HG02678 (cell line): ENCODE measurements around the gene PNMA1.
A peak's percentile ranks its signal among the peaks of the same experiment; 100 is the strongest.

ENCODE experiments used
- ATAC-seq: cut with Tn5 transposase; IDR thresholded peaks from one replicate; pipeline ENCODE4 v1.9.1; 2021; ENCODE audit warnings: mild to moderate bottlenecking, moderate library complexity; ENCODE audit not compliant: unreplicated experiment

Gene PNMA1

DNA sequence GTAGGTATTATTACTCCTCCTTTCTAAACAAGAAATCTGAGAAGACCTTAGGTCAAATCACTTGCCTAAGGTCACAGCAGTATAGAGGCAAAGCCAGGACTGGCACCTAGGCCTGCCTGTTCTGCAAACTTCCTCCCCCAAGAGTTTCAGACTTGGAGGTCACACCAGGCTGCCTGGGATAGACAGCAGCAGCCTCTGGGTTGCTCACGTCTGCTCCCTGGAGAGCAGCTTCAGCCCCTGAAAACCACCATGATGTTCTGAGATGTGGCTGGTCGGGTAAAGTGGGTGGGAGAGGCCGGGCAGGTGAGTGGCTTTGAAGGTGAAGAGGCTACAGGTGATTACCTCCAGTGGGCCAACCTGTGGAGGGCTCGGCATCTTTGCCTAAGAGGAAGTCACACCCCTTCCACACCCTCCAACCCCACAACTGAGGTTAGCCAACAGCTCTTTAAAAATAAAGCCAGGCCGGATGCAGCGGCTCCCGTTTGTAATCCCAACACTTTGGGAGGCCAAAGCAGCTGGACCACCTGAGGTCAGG lies 37.0 kb upstream of the PNMA1 start:
- no peak for ATAC-seq

DNA sequence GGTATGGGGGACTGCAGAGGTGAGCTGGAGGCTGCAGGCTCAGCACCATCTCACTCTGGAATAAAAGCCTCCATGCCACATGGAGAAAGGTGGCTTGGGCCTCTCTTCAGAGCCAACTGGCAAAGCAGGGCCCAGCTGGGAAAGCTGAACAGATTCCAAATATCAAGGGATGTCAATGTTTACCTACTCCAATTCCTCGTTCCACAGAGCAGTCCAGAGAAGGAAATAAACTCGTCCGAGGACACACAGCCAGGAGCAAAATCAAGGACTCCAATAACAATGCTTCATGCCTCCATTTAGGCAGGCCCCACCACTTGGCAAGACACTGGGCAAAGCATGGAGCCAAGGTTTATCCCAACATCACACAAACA lies 36.3 kb upstream of the PNMA1 start:
- no peak for ATAC-seq

DNA sequence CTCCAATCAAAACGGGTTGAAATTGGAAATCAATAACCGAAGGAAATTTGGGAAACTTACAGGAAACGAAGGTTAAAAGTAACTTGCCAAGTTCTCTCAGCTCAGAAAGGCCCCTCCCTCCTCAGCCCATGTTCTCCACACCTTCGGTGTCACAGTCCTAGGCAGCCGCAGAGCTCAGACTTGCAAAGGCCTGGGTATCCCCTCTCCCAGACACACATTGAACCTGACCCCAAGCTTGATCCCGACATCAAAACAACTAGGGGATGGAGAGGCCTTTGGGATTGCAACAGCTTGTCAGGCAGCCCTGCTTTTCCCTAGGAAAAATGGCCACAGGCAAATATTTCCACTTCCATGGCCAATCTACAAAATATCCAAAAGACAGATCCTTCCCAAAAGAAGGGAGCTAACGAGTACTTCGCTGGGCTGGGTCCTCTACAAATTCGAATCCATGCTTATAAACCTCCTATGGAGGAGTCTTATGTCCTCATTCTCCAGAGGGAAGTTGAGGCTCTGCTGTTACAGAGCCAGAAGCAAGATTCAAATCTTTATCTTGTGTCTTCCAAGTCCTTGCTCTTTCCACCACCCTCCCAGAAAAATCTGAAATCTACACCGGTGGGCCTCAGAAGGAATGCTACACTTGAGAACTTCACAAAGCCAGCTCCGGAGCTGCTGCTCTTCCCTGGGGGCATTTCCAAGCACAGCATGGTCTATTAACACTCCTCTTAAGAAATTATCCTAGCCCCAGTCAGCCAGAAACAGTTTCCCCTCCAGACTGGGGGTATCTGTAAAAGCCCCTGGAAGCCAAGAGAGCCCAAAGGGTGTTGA lies 35.7 kb upstream of the PNMA1 start:
- ATAC-seq = no peak

DNA sequence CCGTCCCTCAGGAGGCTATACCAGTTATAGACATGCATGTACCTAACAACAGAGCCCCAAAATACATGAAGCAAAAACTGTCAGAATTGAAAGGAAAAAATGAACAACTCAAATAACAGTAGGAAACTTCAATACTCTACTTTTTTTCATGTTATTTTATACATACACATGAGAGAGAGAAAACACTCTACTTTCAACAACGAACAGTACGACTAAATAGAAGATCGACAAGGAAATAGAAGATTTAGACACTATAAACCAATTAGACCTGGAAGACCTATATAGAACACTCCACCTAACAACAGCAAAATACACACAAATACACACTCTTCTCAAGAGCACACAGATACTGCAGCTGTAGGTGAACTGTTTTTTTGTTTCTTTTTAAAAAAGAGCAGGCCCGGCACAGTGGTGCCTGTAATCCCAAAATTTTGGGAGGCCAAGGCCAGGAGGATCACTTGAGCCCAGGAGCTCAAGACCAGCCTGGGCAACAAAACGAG lies 34.7 kb upstream of the PNMA1 start:
- ATAC-seq = no peak

DNA sequence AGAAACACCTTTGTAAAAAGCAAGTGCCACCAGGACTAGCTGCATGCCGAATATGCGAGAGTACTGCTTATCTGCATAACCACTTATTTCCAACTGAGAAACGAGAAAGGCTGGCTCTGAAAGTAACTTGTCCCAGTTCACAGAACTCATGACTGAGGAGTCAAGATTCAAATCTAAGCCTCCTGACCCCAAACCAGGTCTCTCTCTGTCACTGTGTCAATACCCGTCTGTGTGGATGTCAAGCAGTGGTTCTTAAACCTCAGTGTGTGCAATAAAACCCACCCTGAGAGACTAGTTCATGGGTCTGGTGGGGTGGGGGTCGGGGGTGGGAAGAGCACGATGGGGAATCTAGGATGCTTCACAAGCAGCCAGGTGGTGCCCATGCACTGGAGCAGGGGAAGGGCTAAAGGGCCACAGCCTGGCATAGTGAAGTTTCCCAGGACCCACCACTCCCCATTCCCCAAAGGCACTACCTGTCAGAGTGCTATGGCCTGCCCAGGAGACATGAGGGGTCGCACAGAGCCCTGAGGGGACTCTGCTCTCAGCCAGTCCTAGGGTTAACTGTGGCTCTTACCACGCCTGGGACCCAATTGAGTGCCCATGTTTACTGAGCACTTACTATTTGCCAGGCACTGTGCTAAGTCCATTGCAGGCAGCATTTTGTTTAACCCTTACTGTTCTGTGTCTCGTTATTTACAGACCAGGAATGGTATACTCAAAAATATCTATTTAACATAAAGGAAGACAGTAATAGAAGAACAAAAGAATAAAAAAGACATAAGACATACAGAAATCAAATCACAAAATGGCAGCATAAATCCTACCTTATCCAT lies 33.4 kb upstream of the PNMA1 start:
- ATAC-seq = no peak

DNA sequence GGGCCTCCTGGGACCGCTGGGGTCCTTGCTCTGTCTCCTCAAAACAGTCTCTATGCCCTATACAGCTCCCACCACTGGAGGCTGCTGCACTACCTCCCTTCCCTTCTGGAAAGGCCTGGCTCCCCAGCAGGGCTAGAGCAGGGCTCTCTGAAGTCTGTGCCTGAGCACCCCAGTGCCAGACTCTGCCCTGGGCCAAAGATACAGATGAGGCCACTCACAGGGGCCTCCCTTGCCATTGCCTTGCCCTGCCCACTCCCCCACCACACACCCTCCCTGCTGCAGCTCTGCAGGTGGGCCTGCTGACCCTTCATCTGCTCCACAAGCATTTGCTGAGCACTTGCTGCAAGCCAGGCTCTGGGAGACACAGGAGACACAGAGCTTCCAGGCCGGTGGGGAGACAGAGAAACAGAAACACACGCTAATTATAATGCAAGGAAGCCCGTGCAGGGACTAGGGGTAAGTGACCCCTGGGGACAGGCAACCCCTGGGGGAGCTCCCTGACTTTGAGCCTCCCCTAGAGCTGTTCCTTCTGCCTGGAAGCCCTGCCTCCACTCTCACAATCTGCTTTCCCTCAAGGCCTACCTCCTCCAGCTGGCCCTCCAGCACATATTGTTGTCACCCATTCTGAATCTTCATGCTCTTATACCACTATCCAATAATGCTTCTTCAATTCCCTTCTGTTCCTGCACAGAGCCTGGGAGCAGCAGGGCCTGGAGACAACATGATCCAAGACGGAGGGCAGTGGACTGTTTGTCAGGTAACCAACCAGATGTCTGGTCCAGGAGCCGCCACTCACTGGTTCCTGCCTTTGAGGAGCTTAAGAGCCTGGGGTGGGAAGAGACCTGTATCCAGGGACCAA lies 32.6 kb upstream of the PNMA1 start:
- ATAC-seq = no peak

DNA sequence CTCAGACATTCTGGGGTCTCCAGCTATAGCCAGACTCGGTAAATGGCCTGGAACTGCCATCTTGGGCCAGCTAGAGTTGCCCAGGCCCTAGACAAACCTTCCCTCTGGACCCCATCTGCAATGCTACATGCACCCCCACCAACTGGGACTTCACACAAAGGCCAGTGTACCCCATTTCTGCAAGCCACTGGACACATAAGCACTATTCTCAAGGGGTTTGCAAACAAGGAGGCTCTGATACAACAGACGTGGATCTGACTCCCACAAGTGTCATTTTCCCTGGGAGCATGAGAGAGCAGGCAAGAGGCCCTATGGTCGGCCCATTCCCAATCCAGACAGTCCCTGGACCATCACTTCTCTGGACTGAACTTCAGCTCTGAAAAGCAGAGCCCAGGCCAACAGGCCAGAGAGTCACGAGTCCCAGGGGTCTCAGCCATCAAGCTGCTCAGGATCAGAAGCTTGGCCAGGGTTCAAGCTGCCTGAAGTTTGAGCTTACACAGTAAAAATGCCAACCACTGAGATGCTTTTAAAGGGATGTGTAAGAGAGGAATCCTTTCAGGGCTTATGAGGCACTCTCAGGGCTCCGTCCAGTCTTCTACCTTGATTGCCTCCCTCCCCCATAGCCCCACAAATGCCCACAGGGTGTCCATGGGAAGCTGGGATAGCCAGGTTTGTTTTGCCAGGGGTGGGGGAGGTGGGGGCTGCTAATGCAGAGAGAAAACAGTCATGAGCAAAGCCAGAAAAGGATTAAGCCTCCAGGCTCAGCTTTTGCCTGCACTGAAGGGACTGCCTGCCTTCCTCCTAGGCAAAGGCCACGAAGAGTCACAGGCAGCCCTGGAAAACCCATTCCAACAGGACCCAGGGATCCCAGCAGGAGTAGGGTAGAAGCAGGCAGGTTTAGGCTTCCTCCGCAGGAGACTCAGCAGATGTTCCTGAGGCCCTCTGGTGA lies 31.7 kb upstream of the PNMA1 start:
- no peak for ATAC-seq

DNA sequence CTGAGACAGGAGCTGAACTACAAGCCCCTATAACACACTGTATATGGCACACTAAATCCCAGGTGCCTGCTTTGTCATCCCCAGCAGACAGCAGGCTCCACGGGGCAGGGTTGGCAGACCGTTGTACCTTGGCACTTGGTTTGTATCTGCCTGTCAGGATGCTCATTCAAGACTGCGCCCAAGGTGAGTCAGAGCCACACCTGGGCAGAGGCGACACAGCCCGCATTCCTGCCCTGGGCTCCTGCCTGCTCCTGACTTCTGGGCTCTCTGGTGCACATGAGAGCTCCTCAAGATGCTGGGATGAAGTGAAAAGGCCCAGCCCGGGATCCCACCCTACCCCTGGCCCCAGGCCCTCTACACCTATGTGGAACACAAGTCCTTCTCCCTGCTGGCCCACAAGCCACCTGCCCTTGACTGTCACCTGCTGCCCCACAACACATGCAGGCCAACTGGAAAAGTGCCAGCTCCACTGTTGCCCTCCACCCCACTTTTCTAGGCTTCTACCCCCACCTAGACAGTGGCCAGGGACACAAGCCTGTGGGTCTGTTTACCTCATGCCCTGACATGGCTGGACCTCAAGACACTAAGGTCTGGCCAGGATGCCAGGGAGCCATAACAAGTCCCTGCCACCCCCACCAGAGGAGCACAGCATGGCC lies 30.8 kb upstream of the PNMA1 start:
- no peak for ATAC-seq

DNA sequence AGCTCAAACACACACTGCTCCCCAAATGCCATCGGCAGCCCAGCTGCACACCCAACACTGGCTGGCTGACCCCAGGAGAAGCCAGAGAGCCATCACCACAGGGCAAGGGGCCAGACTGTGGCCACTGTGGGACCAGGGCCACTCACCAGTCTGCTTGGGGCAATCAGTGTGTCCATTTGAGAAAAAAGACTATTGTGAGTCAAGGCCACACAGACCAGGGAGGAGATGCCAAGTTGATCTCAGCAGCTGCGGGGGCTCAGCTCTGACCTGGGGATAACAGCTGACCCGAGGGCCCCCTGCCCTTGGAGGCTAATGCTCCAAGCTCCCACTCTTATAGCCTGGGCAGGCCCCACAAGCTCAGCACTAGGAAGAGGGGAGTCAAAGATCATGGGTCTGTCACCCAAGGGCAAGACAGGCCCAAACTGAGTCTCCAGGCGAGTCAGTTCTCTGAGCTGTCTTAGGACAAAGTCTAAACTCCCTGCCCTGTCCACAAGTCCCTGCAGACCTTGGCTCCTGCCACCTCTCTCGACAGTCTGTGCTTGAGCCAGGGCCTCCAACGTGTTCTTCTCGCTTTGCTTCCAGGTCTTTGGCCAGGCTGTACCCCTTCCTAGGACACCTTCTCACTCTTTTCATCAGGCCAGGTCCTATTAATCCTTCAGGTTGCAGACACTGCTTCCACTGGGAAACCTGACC lies 30.1 kb upstream of the PNMA1 start:
- no peak for ATAC-seq

DNA sequence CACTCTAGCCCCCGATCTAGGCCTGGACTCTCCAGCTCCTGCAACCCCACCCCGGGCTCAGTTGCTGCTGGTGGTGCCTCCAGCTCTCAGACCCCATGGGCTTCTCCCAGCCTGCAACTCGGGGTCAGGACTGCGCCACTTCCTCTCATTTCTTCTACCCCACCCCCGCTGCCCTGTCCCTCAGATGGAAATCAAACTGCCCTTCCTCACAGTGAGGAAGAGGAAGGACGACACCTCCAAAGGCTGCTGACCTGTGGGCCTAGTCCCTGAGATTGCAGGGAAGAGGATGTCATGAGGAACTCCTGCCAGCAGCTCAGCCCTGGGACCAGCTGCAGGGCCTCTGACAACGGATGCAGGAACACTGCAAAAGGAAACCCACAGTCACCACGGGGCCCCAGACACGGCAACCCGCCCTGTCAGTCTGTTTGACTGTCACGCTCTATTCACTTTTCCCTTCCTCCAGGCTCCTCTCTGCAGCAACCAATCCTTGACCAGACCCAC lies 29.3 kb upstream of the PNMA1 start:
- peak; percentile 56 for ATAC-seq

DNA sequence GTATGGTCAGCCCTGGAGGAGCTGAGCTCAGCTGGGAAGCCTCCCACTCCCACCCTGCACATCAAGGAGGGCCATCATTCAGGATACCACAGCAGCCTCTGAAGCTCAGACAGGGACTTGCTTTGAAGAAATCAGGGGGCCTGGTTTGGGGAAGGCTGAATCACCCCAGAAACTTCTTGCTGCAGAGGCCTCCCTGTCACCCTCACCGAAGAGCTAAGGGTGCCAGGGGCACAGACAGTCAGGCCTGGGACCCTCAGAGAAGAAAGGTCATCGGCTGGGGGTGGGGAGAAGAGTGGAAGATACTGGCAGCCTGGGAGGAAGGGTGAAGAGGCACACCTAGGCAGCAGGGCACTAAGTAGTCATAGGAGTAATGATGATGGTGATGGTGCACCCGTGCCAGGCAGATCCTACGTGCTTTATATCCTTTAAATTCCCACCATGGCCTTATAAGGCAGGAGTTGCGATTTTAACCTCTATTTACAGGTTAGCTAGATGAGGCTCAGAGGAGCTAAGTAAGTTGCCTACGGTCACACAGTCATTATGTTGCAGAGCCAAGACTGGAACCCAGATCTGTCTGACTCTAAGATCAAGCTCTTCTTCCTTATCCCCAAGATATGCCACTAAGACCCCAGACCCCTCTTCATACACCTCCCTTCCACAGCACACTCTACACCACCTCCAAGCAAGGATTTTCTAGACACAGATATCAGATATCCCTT lies 28.5 kb upstream of the PNMA1 start:
- no peak for ATAC-seq

DNA sequence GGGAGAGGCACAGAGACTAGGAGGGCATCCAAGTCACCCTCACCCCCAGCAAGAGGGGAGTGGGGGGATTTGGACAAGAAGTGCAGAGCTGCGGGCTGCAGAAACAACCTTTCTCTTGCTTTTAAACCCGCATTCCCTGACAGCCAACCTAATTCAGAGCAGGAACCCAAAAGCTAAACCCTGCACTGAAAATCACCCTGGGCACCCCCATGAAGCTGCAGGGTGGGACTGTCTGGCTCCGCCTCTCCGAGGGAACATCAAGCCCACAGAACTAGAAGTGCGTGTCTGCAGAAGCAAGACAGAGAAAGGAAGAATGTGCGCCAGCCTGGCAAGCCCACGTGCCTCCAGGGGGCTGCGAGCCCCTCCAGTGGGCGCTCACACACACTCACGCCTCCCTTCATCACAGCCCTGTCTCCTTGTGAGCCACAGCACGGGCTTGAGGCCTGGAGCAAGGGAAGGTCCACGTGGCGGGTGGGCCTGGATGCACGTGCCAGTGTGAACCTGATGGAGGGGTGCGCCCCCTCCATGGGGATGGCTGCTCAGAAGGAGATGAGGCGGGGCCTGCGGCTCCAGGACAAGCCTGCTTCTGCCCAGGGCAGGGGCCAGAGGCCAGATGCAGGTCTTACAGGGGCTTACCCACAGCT lies 27.8 kb upstream of the PNMA1 start:
- no peak for ATAC-seq

DNA sequence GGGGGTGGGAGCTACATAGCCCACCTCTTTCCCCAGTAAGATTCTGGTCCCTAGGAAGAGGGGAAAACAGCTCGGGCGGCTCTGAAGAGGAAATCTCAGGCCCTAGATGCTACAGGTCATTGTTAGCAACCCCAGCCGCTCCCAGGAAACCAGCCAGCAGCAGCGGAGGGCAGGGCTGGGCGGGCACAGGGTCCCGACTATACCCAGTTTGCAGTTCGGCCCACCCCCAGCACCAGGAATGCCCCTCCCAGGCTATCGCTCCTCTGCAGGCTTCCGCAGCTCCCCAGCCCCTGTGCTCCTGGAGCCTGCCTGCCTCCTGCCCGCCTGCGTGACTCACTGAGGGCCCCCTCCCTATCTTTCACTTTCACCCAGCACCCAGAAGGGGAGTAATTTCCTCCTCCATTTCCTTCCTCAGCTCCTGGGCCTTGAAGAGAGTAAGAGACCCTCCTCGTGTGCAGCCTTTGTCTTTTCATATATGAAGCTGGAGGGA lies 27.2 kb upstream of the PNMA1 start:
- peak; percentile 39 for ATAC-seq

DNA sequence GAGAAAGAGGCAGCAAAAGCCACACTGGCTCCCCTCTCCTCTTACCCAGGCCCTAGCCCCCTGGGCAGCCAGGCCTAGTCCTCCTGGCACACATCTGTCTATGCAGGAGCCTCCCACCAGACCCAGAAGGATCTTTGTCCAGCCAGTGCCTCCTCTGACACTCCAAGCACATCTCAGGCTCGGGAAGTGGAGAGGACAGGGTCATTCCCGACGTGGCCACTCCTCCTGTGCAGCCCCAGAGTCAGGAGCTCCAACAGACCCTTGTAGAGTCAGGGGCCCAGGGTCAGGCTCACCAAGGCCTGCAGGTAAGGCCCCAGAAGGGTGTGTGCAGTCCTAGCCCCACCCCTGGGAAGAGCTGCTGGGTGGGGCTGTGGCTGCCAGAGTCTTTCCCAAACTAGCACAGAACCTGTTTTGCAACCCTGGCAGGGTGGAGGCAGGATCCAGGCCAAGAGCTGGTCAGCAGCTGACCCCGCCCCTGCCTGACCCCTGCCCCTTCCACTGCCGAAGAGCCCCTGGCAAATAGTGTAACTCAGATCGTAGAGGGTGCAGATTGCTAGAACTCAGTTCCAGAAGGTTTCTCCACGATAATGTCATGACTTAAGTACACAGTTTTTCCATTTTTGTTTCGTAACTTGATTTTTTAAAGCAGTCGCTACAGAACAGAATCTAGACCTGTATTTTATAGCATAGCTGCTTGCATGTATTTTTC lies 26.6 kb upstream of the PNMA1 start:
- ATAC-seq = no peak

DNA sequence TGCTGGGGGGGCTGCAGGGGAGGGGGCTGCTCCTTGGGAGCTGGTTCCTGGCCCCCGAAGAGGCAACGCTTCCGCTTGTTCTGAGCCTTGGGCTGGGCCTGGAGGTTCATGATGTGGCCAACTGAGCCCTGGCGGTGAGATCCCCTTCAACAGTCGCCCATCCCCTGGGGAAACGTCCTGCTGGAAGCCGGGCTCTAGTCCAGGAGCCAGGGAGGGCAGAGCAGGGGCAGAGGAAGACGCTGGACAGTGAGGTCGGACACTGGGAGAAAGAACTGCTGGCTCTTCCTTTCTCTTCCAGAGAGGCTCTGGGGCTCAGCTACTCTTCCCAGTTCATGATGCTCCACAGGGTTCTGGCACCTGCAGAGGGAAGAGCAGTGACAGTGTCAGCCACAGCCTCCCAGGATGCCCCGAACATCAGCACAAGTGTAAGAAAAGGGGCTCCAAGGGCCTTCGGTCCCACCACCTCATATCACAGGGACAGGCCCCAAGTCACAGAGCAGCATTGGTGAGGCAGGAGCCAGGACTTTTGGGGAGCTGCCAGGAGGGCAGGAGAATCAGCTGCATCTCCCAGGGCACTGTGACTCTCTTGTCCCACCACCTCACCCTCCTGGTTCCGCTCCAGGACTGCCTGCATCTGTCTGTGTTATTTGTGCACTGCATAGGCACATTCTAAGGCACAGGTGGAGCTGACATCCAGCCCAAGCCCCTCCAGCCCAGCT lies 25.9 kb upstream of the PNMA1 start:
- ATAC-seq = no peak
